Nephron progenitor cell (in vitro differentiated cells): ENCODE results near the gene CPSF3.

ENCODE experiments used
- DNase-seq: peaks from one replicate; pipeline ENCODE4 v3.0.0; 2021
- H3K27ac Mint-ChIP-seq: 2 replicates; pipeline ENCODE4 v1.8.0; 2021; ENCODE audit warnings: mild to moderate bottlenecking, moderate library complexity, mixed read lengths
- H3K27me3 Mint-ChIP-seq: 2 replicates; pipeline ENCODE4 v1.8.0; 2021; ENCODE audit warnings: mild to moderate bottlenecking, low read depth, mixed read lengths; ENCODE audit not compliant: poor library complexity
- H3K36me3 Mint-ChIP-seq: 2 replicates; pipeline ENCODE4 v1.8.0; 2021; ENCODE audit warnings: low read depth, mixed read lengths
- H3K4me1 Mint-ChIP-seq: 2 replicates; pipeline ENCODE4 v1.8.0; 2021; ENCODE audit warnings: mixed read lengths
- H3K4me3 Mint-ChIP-seq: 2 replicates; pipeline ENCODE4 v1.8.0; 2021; ENCODE audit warnings: mild to moderate bottlenecking, moderate library complexity, mixed read lengths
- H3K9me3 Mint-ChIP-seq: 2 replicates; pipeline ENCODE4 v1.8.0; 2021; ENCODE audit warnings: mild to moderate bottlenecking, moderate library complexity, mixed read lengths
- TF ChIP-seq, protein P1 (sequence below): fragments of 200-600 bp; sonication (generic); IDR thresholded peaks from 2 replicates; pipeline ENCODE4 v1.5.0; 2021; ENCODE audit warnings: antibody characterized with exemption

The CPSF3 gene

DNA sequence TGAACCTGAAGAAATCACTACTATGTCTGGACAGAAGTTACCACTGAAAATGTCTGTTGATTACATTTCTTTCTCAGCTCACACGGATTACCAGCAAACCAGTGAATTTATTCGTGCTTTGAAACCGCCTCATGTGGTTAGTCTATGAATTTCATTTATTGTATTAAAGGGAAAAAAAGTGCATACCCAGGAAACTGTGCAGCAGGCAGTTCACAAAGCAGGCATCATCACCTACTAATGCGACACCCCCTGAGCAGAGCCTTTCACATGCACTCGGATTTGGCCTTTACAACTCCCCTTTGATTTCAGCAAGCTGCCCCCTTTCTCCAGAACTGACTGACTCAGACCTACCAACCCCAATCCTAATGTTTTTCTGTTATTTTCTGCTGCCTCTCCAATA, 20.1 kb downstream of the CPSF3 start:
- no peak overlapping the region for H3K4me3 Mint-ChIP-seq
- no peaks in the 10 kb centered on the region for H3K9me3 Mint-ChIP-seq
- peaks cover 64% of the 10 kb centered on the region for H3K36me3 Mint-ChIP-seq
- H3K27me3 Mint-ChIP-seq = no peaks in the 10 kb centered on the region
- no peaks in the 10 kb centered on the region for H3K4me1 Mint-ChIP-seq
- DNase-seq = no peak
- H3K27ac Mint-ChIP-seq = no peak overlapping the region
- TF ChIP-seq, protein P1, sequence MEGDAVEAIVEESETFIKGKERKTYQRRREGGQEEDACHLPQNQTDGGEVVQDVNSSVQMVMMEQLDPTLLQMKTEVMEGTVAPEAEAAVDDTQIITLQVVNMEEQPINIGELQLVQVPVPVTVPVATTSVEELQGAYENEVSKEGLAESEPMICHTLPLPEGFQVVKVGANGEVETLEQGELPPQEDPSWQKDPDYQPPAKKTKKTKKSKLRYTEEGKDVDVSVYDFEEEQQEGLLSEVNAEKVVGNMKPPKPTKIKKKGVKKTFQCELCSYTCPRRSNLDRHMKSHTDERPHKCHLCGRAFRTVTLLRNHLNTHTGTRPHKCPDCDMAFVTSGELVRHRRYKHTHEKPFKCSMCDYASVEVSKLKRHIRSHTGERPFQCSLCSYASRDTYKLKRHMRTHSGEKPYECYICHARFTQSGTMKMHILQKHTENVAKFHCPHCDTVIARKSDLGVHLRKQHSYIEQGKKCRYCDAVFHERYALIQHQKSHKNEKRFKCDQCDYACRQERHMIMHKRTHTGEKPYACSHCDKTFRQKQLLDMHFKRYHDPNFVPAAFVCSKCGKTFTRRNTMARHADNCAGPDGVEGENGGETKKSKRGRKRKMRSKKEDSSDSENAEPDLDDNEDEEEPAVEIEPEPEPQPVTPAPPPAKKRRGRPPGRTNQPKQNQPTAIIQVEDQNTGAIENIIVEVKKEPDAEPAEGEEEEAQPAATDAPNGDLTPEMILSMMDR = no peak

DNA sequence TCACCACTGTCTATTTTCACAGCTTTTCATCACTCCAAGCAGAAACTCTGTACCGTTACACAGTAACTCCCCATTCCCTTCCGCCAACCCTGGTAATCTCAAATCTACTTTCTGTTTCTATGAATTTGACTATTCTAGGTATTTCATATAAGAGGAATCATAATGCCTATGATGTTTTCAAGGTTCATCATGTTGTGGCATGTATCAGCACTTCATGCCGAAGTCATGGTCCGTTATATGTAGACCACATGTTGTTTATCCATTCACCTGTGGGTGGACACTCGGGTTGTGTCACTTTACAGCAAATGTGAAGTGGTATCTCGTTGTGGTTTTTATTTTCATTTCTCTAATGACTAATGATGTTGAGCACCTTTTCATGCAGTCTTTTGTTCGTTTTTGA, 21.6 kb downstream of the CPSF3 start:
- Mint-ChIP-seq H3K27ac (no peak overlapping the region), H3K9me3 (no peaks in the 10 kb centered on the region), H3K4me3 (no peak overlapping the region), H3K27me3 (no peaks in the 10 kb centered on the region), H3K4me1 (no peaks in the 10 kb centered on the region), H3K36me3 (peaks cover 67% of the 10 kb centered on the region)
- no peak for DNase-seq
- TF ChIP-seq, protein P1 = no peak

DNA sequence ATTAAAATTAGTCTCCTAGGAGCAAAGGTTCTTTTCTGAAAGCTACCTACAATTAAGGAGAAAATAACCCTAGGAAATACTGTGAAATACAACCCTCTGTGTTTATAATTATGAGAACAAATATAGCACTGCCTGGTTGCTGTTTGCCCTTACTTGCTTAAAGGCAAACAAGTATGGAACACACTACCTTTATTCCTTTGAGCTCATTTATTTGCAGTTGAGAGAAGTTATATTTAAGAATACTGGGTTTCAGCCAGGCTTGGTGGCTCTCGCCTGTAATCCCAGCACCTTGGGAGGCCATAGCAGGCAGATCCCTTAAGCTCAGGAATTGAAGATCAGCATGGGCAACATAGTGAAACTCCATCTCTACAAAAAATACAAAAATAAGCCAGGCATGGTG, 27.8 kb downstream of the CPSF3 start:
- TF ChIP-seq, protein P1 = no peak
- Mint-ChIP-seq H3K4me3 (no peak overlapping the region), H3K27ac (no peak overlapping the region), H3K36me3 (peaks cover 55% of the 10 kb centered on the region), H3K27me3 (no peaks in the 10 kb centered on the region), H3K4me1 (no peaks in the 10 kb centered on the region), H3K9me3 (no peaks in the 10 kb centered on the region)
- DNase-seq = no peak

DNA sequence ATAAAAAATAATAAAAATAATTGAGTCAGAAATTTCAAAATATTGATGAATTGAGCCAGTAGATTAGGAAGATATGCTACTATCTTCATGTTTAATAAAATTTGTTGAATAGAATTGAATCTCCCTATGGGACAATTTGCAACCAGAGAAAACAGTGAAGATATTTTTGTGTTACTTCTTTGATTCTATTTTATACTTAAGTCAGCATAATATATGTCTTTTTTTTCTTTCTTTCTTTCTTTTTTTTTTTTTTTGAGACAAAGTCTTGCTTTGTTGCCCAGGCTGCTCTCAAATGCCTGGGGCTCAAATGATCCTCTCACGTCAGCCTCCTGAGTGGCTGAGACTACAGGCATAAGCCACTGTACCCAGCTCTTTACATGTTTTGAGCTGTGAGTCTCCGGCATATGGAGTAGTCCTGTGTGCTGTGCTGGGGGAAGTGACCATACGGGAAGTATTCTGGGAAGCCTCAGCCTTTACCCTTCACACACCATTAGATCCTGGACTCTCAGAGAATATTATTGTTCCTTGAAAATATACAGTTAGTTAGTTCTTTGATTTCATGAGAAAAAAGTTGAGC, 37.1 kb downstream of the CPSF3 start:
- Mint-ChIP-seq H3K36me3 (peaks cover 51% of the 10 kb centered on the region), H3K9me3 (no peaks in the 10 kb centered on the region), H3K27ac (no peak overlapping the region), H3K4me1 (no peaks in the 10 kb centered on the region), H3K4me3 (no peak overlapping the region), H3K27me3 (no peaks in the 10 kb centered on the region)
- no peak for DNase-seq
- TF ChIP-seq, protein P1 = no peak

DNA sequence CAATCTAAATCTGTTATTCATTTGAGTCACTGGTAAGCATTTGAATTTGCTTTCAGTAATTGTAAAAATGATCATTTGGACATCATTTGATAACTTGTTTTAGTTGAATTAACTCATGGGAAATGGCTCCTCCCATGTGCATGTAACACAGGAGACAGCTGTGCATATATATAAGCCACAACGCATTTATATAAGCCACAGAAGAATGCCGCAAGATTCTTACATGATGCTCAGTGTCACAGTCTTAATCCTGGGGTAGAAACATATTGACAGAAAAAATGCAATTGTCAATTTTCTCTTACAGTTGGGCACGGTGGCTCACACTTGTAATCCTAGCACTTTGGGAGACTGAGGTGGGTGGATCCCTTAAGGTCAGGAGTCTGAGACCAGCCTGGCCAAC, 37.6 kb downstream of the CPSF3 start:
- Mint-ChIP-seq H3K4me3 (no peak overlapping the region), H3K4me1 (no peaks in the 10 kb centered on the region), H3K27ac (no peak overlapping the region), H3K27me3 (no peaks in the 10 kb centered on the region), H3K9me3 (no peaks in the 10 kb centered on the region), H3K36me3 (peaks cover 55% of the 10 kb centered on the region)
- TF ChIP-seq, protein P1 = no peak
- no peak for DNase-seq

DNA sequence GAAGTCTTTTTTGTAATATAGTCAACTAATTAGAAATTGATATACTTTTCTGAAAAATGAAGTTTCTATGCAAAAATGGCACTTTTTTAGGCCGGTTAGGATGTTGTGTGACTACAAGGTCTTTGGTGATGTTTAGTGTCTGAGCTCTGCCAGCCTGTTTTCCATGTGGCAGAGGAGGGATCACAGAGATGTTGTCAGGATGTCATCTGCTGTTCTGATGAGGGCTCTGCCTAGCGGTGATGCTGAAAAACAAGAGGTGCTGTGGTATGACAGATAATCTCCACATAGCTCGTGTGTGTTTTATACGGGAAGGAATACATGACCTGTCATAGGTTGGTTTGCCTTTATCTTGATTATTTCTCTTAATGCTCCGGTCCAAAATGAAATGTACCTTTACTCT, 38.9 kb downstream of the CPSF3 start:
- Mint-ChIP-seq H3K27ac (no peak overlapping the region), H3K9me3 (no peaks in the 10 kb centered on the region), H3K4me3 (no peak overlapping the region), H3K36me3 (peaks cover 59% of the 10 kb centered on the region), H3K4me1 (no peaks in the 10 kb centered on the region), H3K27me3 (no peaks in the 10 kb centered on the region)
- no peak for DNase-seq
- TF ChIP-seq, protein P1 = no peak
